Esophagus squamous epithelium (tissue), 5 donors: Measurements from ENCODE around the gene ATP2A2. TPM values are rescaled to one million over a fixed set of nuclear protein-coding genes. Genes with fewer than 3 reads are reported as not detected.

ENCODE experiments used
- DNase-seq: peaks from one replicate; lab custom pipeline; 2025; lab: John Stamatoyannopoulos, UW
- H3K27ac ChIP-seq, 4 donors: fragments of 200-600 bp; sonication (generic); one replicate each; pipeline ENCODE4 v1.5.1; 2016 to 2019; ENCODE audit warnings: mild to moderate bottlenecking in 1 of 4
- H3K27me3 ChIP-seq, 4 donors: fragments of 200-600 bp; sonication (generic); 1 replicate in 3 of 4; 2 replicates in 1 of 4; pipeline versions ENCODE4 v1.5.1 to v1.6.0; 2017 to 2021; ENCODE audit warnings: antibody characterized with exemption in 1 of 4
- H3K36me3 ChIP-seq, 3 donors: fragments of 200-600 bp; sonication (generic); one replicate each; pipeline ENCODE4 v1.5.1; 2016 to 2019
- H3K4me1 ChIP-seq, 3 donors: fragments of 200-600 bp; sonication (generic); one replicate each; pipeline ENCODE4 v1.5.1; 2017 to 2019
- H3K4me3 ChIP-seq, 4 donors: fragments of 200-600 bp; sonication (generic); 1 replicate in 3 of 4; 2 replicates in 1 of 4; pipeline ENCODE4 v1.5.1; 2016 to 2019; ENCODE audit warnings: mild to moderate bottlenecking in 2 of 4, moderate library complexity in 1 of 4
- H3K9me3 ChIP-seq, 3 donors: fragments of 200-600 bp; sonication (generic); one replicate each; pipeline ENCODE4 v1.5.1; 2016 to 2019
- CTCF ChIP-seq, 6 experiments: fragments of 450-650 bp in 4 of 6; fragments of 200-600 bp in 2 of 6; sonication (generic) in 2 of 6; IDR thresholded peaks; one replicate each; pipeline ENCODE4 v1.5.1; 2016 to 2019; ENCODE audit warnings: antibody characterized with exemption in 6 of 6, mild to moderate bottlenecking in 4 of 6, moderate library complexity in 4 of 6
- POLR2A ChIP-seq, 4 donors: fragments of 450-650 bp; IDR thresholded peaks; one replicate each; pipeline ENCODE4 v1.6.1; 2017; ENCODE audit warnings: antibody characterized with exemption in 4 of 4, mild to moderate bottlenecking in 4 of 4, moderate library complexity in 3 of 4
- WGBS, 2 donors: methylation state at CpG; one replicate each; pipeline ENCODE4 v1.1.5; 2018; 5-methylcytosine and 5-hydroxymethylcytosine counted together
- intact Hi-C: fragments of 100-400 bp; cut with DNase I; formaldehyde crosslinking; loops from one replicate; pipeline ENCODE4 v1.15.0; 2022
- total RNA-seq, 4 donors: library from RNA; depleted of rRNA; stranded (reverse); fragments of >200 nt; gene quantifications; one replicate each; pipeline ENCODE4 v1.1.0, GENCODE V29; 2016
- donor health status: DM: yes; HTN: yes; CAD: no.

Gene ATP2A2
- total RNA-seq, 4 donors from 2014 or later, result 147 to 263 (median 177) TPM

DNA sequence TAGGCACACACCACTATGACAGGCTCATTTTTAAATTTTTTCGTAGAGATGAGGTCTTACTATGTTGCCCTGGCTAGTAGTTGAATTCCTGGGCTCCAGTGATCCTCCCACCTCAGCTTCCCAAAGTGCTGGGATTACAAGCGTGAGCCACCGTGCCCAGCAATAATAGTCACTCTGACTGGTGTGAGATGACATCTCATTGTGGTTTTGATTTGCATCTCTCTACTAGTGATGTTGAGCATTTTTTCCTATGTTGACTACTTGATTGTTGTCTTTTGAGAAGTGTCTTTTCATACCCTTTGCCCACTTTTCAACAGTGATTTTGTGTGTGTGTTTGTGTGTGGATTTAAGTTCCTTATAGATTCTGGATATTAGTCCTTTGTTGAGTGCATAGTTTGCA, 26.3 kb downstream of the ATP2A2 start:
- Histone ChIP-seq H3K36me3 (peaks cover 0 to 90% (median 9%) of the 10 kb centered on the region in 3 donors), H3K9me3 (no peaks in the 10 kb centered on the region), H3K27me3 (no peaks in the 10 kb centered on the region), H3K4me3 (no peak overlapping the region), H3K27ac (peak overlapping the region in 3 of 4 donors; percentile 27 to 53 (median 34)), H3K4me1 (peaks cover 15 to 85% (median 51%) of the 10 kb centered on the region in 3 donors)
- 56 to 58% methylated on average over 3 of the region's 3 CpGs for WGBS, 2 donors
- DNase-seq, result no peak
- intact Hi-C loops, result no loop called here
- TF ChIP-seq POLR2A (IDR thresholded peaks at IDR 0.05), result no peak
- no peak for TF ChIP-seq CTCF (IDR thresholded peaks at IDR 0.05)

DNA sequence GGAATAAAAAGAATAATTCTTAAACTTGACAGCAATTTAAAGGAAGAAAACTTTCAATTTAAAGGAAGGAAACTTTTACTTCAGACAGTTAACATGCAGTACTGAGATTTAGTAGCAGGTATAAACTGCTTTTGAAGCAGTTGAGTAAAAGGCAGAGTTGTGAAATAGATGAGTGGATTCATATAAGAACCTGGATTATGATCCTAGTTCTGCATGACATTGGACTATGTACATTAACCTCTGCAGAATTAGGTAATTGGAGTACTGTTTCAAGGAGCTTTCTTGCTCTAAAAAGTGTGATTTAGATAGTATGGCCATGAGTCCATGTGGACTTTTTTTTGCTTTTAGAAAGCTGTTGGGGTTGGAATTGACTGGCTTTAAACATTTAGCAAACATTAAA, 29.7 kb downstream of the ATP2A2 start:
- no peaks in the 10 kb centered on the region for H3K9me3 ChIP-seq

GRCh38 chr12:110311903-110312302, 30.9 kb downstream of the ATP2A2 start:
- Histone ChIP-seq H3K4me1 (peaks cover 0 to 89% (median 52%) of the 10 kb centered on the region in 3 donors), H3K27me3 (no peaks in the 10 kb centered on the region), H3K36me3 (peaks cover 0 to 83% (median 9%) of the 10 kb centered on the region in 3 donors), H3K4me3 (no peak overlapping the region), H3K27ac (peak overlapping the region; percentile 64 to 78 (median 77)), H3K9me3 (no peaks in the 10 kb centered on the region)
- intact Hi-C loops, result no loop called here
- WGBS, 2 donors, result 88 to 96% methylated on average over 6 of the region's 6 CpGs
- TF ChIP-seq POLR2A (IDR thresholded peaks at IDR 0.05) (no peak), CTCF (IDR thresholded peaks at IDR 0.05) (no peak)
- DNase-seq, result no peak

More for the DNA sequence above, 29.7 kb downstream of the ATP2A2 start:
- intact Hi-C loops, result no loop called here
- DNase-seq, result no peak
- TF ChIP-seq CTCF (IDR thresholded peaks at IDR 0.05) (no peak), POLR2A (IDR thresholded peaks at IDR 0.05) (no peak)
- peaks cover 0 to 84% (median 9%) of the 10 kb centered on the region in 3 donors for H3K36me3 ChIP-seq
- H3K27me3 ChIP-seq, result no peaks in the 10 kb centered on the region
- H3K4me3 ChIP-seq, result no peak overlapping the region
- H3K27ac ChIP-seq, result peak overlapping the region; percentile 51 to 77 (median 61)
- peaks cover 0 to 87% (median 46%) of the 10 kb centered on the region in 3 donors for H3K4me1 ChIP-seq

GRCh38 chr12:110312581-110313360, 31.7 kb downstream of the ATP2A2 start:
- H3K4me3 ChIP-seq, result no peak overlapping the region
- H3K36me3 ChIP-seq, result peaks cover 0 to 81% (median 9%) of the 10 kb centered on the region in 3 donors
- H3K9me3 ChIP-seq, result no peaks in the 10 kb centered on the region
- H3K27ac ChIP-seq, result peak overlapping the region; percentile 64 to 78 (median 77)
- DNase-seq, result no peak
- peaks cover 1 to 89% (median 53%) of the 10 kb centered on the region in 3 donors for H3K4me1 ChIP-seq
- no peaks in the 10 kb centered on the region for H3K27me3 ChIP-seq
- TF ChIP-seq POLR2A (IDR thresholded peaks at IDR 0.05) (no peak), CTCF (IDR thresholded peaks at IDR 0.05) (no peak)
- intact Hi-C loops, result no loop called here
- 32 to 61% methylated on average over 8 of the region's 10 CpGs for WGBS, 2 donors

- no peaks in the 10 kb centered on the region for H3K9me3 ChIP-seq
- no peak for DNase-seq
- WGBS, 2 donors, result 10 to 35% methylated on average over 2 of the region's 2 CpGs
Observed at GRCh38 chr12:110314308-110314707, 33.3 kb downstream of the ATP2A2 start.

More at GRCh38 chr12:110314308-110314707, 33.3 kb downstream of the ATP2A2 start:
- Histone ChIP-seq H3K27ac (peak overlapping the region; percentile 64 to 78 (median 73)), H3K4me1 (peaks cover 5 to 85% (median 57%) of the 10 kb centered on the region in 3 donors), H3K4me3 (no peak overlapping the region), H3K27me3 (no peaks in the 10 kb centered on the region), H3K36me3 (peaks cover 8 to 83% (median 11%) of the 10 kb centered on the region in 3 donors)
- intact Hi-C loops, result no loop called here
- TF ChIP-seq CTCF (IDR thresholded peaks at IDR 0.05), result no peak
- no peak for TF ChIP-seq POLR2A (IDR thresholded peaks at IDR 0.05)
